Upper lobe of left lung (tissue), 6 donors: Measurements from ENCODE around the gene ZBTB12. TPM values are rescaled to one million over a fixed set of nuclear protein-coding genes. Genes with fewer than 3 reads are reported as not detected.
"Not testable (repeated sequence)": the region's sequence is repeated elsewhere in the genome, so short reads cannot be mapped to it uniquely, and the experiment has no call there.

Experiments
- ATAC-seq, 2 donors: fragments of 200-7000 bp; cut with Tn5 transposase; one replicate each; pipeline ENCODE4 v1.9.1; 2022; ENCODE audit warnings: mild to moderate bottlenecking in 2 of 2, moderate library complexity in 2 of 2; ENCODE audit not compliant: low FRiP score in 2 of 2
- DNase-seq, 2 donors: peaks; one replicate each; pipeline ENCODE4 v3.0.0-alpha.2; 2019 to 2020
- H3K27ac ChIP-seq, 4 donors: fragments of 200-600 bp; sonication (generic); one replicate each; pipeline ENCODE4 v1.5.1; 2016 to 2019
- H3K27me3 ChIP-seq, 4 donors: fragments of 200-600 bp; sonication (generic); one replicate each; pipeline ENCODE4 v1.5.1; 2017 to 2019
- H3K36me3 ChIP-seq, 4 donors: fragments of 200-600 bp; sonication (generic); one replicate each; pipeline ENCODE4 v1.5.1; 2016 to 2019
- H3K4me1 ChIP-seq, 4 donors: fragments of 200-600 bp; sonication (generic); one replicate each; pipeline ENCODE4 v1.5.1; 2018 to 2019
- H3K4me3 ChIP-seq, 4 donors: fragments of 200-600 bp; sonication (generic); one replicate each; pipeline ENCODE4 v1.5.1; 2017 to 2019; ENCODE audit warnings: mild to moderate bottlenecking in 2 of 4, moderate library complexity in 1 of 4
- H3K9me3 ChIP-seq, 4 donors: fragments of 200-600 bp; sonication (generic); one replicate each; pipeline ENCODE4 v1.5.1; 2018 to 2019
- EP300 ChIP-seq, 4 donors: sonication (generic); formaldehyde crosslinking; IDR thresholded peaks; one replicate each; pipeline ENCODE4 v1.5.1; 2017; ENCODE audit warnings: antibody characterized with exemption in 4 of 4, control low read depth in 2 of 4
- POLR2A ChIP-seq, 4 donors: fragments of 450-650 bp; IDR thresholded peaks; one replicate each; pipeline ENCODE4 v1.5.1; 2016 to 2017; ENCODE audit warnings: antibody characterized with exemption in 4 of 4, mild to moderate bottlenecking in 2 of 4
- POLR2AphosphoS5 ChIP-seq, 2 donors: sonication (generic); formaldehyde crosslinking; IDR thresholded peaks; one replicate each; pipeline ENCODE4 v1.5.1; 2017; ENCODE audit warnings: antibody characterized with exemption in 2 of 2
- WGBS, 2 donors: methylation state at CpG; one replicate each; pipeline ENCODE4 v1.1.5; 2017 to 2018; 5-methylcytosine and 5-hydroxymethylcytosine counted together
- total RNA-seq, 6 donors: library from RNA; depleted of rRNA in 4 of 6; stranded (reverse); fragments of >200 nt in 4 of 6; gene quantifications; one replicate each; pipeline versions ENCODE4 v1.1.0 to v1.2.1, GENCODE V29; 2016 to 2021
- TF ChIP-seq, protein P1 (sequence below), 6 experiments: fragments of 450-650 bp in 4 of 6; fragments of 200-600 bp in 2 of 6; sonication (generic) in 2 of 6; IDR thresholded peaks; one replicate each; pipeline ENCODE4 v1.5.1; 2016 to 2019; ENCODE audit warnings: antibody characterized with exemption in 6 of 6
- donor health status: DM: no; HTN: no; CAD: no; lungs with moderate emphysema.
- donor health status: DM: no; HTN: yes; CAD: no; lungs with severe emphysema.

ZBTB12 gene
- total RNA-seq, 6 donors from 2014 or later = 1.0 to 7.5 (median 2.2) TPM

DNA sequence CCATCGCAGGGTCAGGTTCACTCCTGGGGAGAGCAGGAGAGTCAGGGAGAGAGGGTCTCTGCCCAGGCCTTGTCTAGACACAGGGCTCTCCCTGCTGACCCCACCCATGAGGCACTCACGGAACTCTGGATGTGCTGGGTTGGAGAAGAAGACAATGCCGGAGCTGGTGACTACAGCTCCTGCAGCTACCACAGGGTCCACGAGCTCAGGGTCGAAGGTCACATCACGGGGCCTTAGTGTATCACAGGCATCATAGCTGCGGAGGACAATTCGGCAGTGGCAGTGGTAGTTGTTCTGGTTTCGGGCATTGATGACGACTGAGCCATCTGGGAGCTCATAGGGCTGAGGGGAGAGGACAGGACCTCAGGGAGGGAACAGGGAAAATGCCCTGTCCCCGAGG, 42.0 kb downstream of the ZBTB12 start:
- no peak for TF ChIP-seq POLR2AphosphoS5 (IDR thresholded peaks at IDR 0.05)
- no peak for TF ChIP-seq EP300 (IDR thresholded peaks at IDR 0.05)
- TF ChIP-seq, protein P1, sequence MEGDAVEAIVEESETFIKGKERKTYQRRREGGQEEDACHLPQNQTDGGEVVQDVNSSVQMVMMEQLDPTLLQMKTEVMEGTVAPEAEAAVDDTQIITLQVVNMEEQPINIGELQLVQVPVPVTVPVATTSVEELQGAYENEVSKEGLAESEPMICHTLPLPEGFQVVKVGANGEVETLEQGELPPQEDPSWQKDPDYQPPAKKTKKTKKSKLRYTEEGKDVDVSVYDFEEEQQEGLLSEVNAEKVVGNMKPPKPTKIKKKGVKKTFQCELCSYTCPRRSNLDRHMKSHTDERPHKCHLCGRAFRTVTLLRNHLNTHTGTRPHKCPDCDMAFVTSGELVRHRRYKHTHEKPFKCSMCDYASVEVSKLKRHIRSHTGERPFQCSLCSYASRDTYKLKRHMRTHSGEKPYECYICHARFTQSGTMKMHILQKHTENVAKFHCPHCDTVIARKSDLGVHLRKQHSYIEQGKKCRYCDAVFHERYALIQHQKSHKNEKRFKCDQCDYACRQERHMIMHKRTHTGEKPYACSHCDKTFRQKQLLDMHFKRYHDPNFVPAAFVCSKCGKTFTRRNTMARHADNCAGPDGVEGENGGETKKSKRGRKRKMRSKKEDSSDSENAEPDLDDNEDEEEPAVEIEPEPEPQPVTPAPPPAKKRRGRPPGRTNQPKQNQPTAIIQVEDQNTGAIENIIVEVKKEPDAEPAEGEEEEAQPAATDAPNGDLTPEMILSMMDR (IDR thresholded peaks at IDR 0.05) = no peak
- Histone ChIP-seq H3K4me3 (no peak overlapping the region), H3K36me3 (peaks cover 10 to 44% (median 31%) of the 10 kb centered on the region in 4 donors), H3K9me3 (no peaks in the 10 kb centered on the region), H3K27me3 (no peaks in the 10 kb centered on the region), H3K4me1 (peaks cover 16 to 37% (median 24%) of the 10 kb centered on the region in 4 donors), H3K27ac (no peak overlapping the region)
- no peak for DNase-seq
- ATAC-seq = no peak
- 90 to 92% methylated on average over 11 of the region's 11 CpGs for WGBS, 2 donors

DNA sequence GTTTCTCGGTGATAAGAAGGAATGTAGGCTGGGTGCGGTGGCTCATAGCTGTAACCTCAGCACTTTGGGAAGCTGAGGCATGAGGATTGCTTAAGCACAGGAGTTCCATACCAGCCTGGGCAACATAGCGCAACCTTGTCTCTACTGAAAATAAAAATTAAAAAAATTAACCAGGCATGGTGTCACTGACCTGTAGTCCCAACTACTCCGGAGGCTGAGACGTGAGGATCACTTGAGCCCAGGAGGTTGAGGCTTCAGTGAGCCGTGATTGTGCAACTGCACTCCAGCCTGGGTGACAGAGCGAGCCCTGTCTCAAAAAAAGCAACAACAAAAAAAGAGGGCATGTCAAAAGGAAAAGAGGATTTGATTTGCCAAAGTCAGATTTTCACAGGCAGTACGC, 43.2 kb downstream of the ZBTB12 start:
- Histone ChIP-seq H3K27me3 (no peaks in the 10 kb centered on the region), H3K27ac (no peak overlapping the region), H3K4me3 (no peak overlapping the region), H3K36me3 (peaks cover 10 to 44% (median 31%) of the 10 kb centered on the region in 4 donors), H3K4me1 (peaks cover 15 to 25% (median 16%) of the 10 kb centered on the region in 4 donors), H3K9me3 (no peaks in the 10 kb centered on the region)
- TF ChIP-seq POLR2AphosphoS5 (IDR thresholded peaks at IDR 0.05) (no peak), EP300 (IDR thresholded peaks at IDR 0.05) (no peak), POLR2A (IDR thresholded peaks at IDR 0.05) (no peak)
- TF ChIP-seq, protein P1 (IDR thresholded peaks at IDR 0.05) = no peak
- ATAC-seq = no peak
- DNase-seq = no peak
- WGBS, 2 donors = 89 to 90% methylated on average over 8 of the region's 8 CpGs

DNA sequence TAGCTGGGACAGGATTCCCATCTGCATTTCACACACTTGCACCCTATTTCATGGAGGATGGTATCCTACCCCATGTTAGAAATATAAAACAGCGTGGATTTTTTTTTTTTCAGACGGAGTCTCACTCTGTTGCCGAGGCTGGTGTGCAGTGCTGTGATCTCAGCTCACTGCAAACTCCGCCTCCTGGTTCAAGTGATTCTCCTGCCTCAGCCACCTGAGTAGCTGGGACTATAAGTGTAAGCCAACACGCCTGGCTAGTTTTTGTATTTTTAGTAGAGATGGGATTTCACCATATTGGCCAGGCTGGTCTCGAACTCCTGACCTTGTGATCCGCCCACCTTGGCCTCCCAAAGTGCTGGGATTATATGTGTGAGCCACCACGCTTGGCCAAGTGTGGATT, 44.1 kb downstream of the ZBTB12 start:
- not testable (repeated sequence) for H3K9me3 ChIP-seq, DNase-seq, H3K27ac ChIP-seq, H3K27me3 ChIP-seq, H3K4me3 ChIP-seq, ATAC-seq
- Histone ChIP-seq H3K4me1 (peaks cover 9 to 18% (median 9%) of the 10 kb centered on the region in 4 donors), H3K36me3 (peaks cover 10 to 44% (median 31%) of the 10 kb centered on the region in 4 donors)
- WGBS, 2 donors = 86 to 89% methylated on average over 8 of the region's 8 CpGs

DNA sequence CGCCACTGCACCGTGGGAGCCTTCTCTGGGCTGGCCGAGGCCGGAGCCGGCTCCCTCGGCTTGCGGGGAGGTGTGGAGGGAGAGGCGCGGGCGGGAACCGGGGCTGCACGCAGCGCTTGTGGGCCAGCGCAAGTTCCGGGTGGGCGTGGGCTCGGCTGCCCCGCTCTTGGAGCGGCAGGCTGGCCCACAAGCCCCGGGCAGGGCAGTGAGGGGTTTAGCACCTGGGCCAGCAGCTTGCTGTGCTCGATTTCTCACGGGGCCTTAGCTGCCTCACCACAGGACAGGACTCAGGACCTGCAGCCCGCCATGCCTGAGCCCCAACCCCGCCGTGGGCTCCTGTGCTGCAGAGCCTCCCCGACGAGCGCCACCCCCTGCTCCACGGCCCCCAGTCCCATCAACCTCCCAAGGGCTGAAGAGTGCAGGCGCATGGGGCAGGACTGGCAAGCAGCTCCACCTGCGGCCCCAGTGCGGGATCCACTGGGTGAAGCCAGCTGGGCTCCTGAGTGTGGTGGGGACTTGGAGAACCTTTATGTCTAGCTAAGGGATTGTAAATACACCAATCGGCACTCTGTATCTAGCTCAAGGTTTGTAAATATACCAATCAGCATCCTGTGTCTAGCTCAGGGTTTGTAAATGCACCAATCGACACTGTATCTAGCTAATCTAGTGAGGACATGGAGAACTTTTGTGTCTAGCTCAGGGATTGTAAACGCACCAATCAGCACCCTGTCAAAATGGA, 49.7 kb downstream of the ZBTB12 start:
- H3K4me3 ChIP-seq, DNase-seq, ATAC-seq, H3K36me3 ChIP-seq, H3K27ac ChIP-seq, H3K4me1 ChIP-seq, H3K9me3 ChIP-seq, H3K27me3 ChIP-seq: not testable (repeated sequence)
- 87 to 88% methylated on average over 16 to 22 of the region's 35 CpGs for WGBS, 2 donors

DNA sequence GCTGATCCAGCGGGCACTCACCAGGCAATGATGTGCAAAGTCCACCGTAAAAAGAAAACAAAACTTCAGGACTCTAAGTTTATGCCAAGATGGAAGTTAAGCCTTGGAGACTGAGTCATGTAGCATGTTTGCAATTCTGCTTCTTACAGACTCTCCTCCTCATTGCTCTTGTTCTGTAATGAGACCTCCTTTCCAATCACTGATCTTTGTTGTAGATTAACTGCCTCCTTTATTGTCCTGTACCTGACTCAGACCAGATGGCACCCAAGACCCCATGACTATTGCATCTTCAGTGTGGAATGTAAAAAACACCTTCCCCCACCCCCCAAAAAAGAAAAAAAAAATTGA, 50.4 kb downstream of the ZBTB12 start:
- TF ChIP-seq POLR2AphosphoS5 (IDR thresholded peaks at IDR 0.05) (no peak), EP300 (IDR thresholded peaks at IDR 0.05) (no peak), POLR2A (IDR thresholded peaks at IDR 0.05) (no peak)
- TF ChIP-seq, protein P1 (IDR thresholded peaks at IDR 0.05) = no peak
- DNase-seq = no peak
- no peaks in the 10 kb centered on the region for H3K4me1 ChIP-seq
- no peak overlapping the region for H3K27ac ChIP-seq
- no peak for ATAC-seq
- no peaks in the 10 kb centered on the region for H3K36me3 ChIP-seq
- H3K4me3 ChIP-seq = no peak overlapping the region
- no peaks in the 10 kb centered on the region for H3K27me3 ChIP-seq
- no peaks in the 10 kb centered on the region for H3K9me3 ChIP-seq
- WGBS, 2 donors = 78 to 86% methylated on average over 2 of the region's 2 CpGs
